HCT116 (cell line): ENCODE measurements around the gene TNXB. TPM values are rescaled to one million over a fixed set of nuclear protein-coding genes. Genes with fewer than 3 reads are reported as not detected.

Experiments used
- ATAC-seq: fragments of 200-7000 bp; cut with Tn5 transposase; 2 replicates; pipeline ENCODE4 v1.9.1; 2020; ENCODE audit warnings: mild to moderate bottlenecking, moderate library complexity
- BruUV-seq: library from RNA; stranded (reverse); fragments of 400-500 nt; replicated peaks from 2 replicates; lab custom pipeline; 2021; lab: Mats Ljungman, UMichigan
- CTCF ChIA-PET: fragments of 300-600 bp; sonication (Branson Sonifier 250); formaldehyde crosslinking; loops from one replicate; lab custom pipeline; 2021; ENCODE audit warnings: antibody characterized with exemption; lab: Charles Lee
- POLR2A ChIA-PET: fragments of 300-600, 350-600 bp; sonication (Branson Sonifier 250); formaldehyde crosslinking; loops from one replicate; lab custom pipeline; 2021; ENCODE audit warnings: antibody characterized with exemption; lab: Charles Lee
- RAD21 ChIA-PET, 2 experiments: fragments of 300-600 bp; sonication (Branson Sonifier 250); formaldehyde crosslinking; loops; one replicate each; lab custom pipeline; 2023; ENCODE audit warnings: low total read pairs in 2 of 2; ENCODE audit not compliant: uncharacterized antibody in 2 of 2, unreplicated experiment in 2 of 2, low non-redundant PET in 1 of 2; lab: Charles Lee
- DNase-seq: peaks from one replicate; pipeline ENCODE4 v3.0.0-alpha.2; 2010; ENCODE audit warnings: low read depth, low spot score
- H2AFZ ChIP-seq: fragments of 200-600 bp; shearing (Covaris generic), sonication (generic); 2 replicates; pipeline ENCODE4 v1.6.1; 2017; ENCODE audit warnings: low read depth, mixed run types, mixed read lengths, antibody characterized with exemption, low read length; ENCODE audit not compliant: poor library complexity, severe bottlenecking
- H3K27ac ChIP-seq: 2 replicates; pipeline ENCODE4 v1.5.1; 2012; ENCODE audit warnings: low read depth, low read length
- H3K27me3 ChIP-seq: fragments of 200-600 bp; sonication (generic); 2 replicates; pipeline ENCODE4 v1.6.1; 2016; ENCODE audit warnings: mixed run types, low read length, mixed read lengths; ENCODE audit not compliant: insufficient read depth
- H3K36me3 ChIP-seq, 2 experiments: fragments of 200-500 bp in 1 of 2; fragments of 200-600 bp in 1 of 2; sonication (Bioruptor generic) in 1 of 2; sonication (generic) in 1 of 2; 2 replicates each; pipeline versions ENCODE4 v1.5.1 to v1.6.1; 2014 to 2016; ENCODE audit warnings: low read length in 2 of 2, inconsistent platforms in 1 of 2, mixed read lengths in 1 of 2, mixed run types in 1 of 2; ENCODE audit not compliant: insufficient read depth in 2 of 2, control insufficient read depth in 1 of 2
- H3K4me1 ChIP-seq, 2 experiments: fragments of 200-600 bp in 1 of 2; sonication (generic) in 1 of 2; 2 replicates each; pipeline versions ENCODE4 v1.5.1 to v1.6.1; 2012 to 2017; ENCODE audit warnings: low read length in 2 of 2, inconsistent platforms in 1 of 2, mild to moderate bottlenecking in 1 of 2, mixed read lengths in 1 of 2, mixed run types in 1 of 2, moderate library complexity in 1 of 2; ENCODE audit not compliant: insufficient read depth in 2 of 2, control insufficient read depth in 1 of 2
- H3K4me2 ChIP-seq: fragments of 200-600 bp; sonication (generic); 2 replicates; pipeline ENCODE4 v1.6.1; 2017; ENCODE audit warnings: mixed run types, low read length, mixed read lengths
- H3K4me3 ChIP-seq, 2 experiments: fragments of 200-600 bp in 1 of 2; sonication (generic) in 1 of 2; replicated peaks in 1 of 2; 2 replicates each; pipeline ENCODE4 v1.5.1; 2011 to 2016; ENCODE audit warnings: low read length in 2 of 2, control low read depth in 1 of 2, low read depth in 1 of 2, mild to moderate bottlenecking in 1 of 2, mixed read lengths in 1 of 2, mixed run types in 1 of 2
- H3K79me2 ChIP-seq: fragments of 200-600 bp; sonication (generic); 2 replicates; pipeline ENCODE4 v1.6.1; 2017; ENCODE audit warnings: mild to moderate bottlenecking, mixed run types, low read length, moderate library complexity, mixed read lengths; ENCODE audit not compliant: insufficient read depth
- H3K9ac ChIP-seq: fragments of 200-600 bp; sonication (generic); 2 replicates; pipeline ENCODE4 v1.6.1; 2016; ENCODE audit warnings: low read length, mixed read lengths
- H3K9me2 ChIP-seq: fragments of 200-600 bp; sonication (generic), shearing (Covaris generic); 2 replicates; pipeline ENCODE4 v1.6.1; 2017; ENCODE audit warnings: mixed run types, mild to moderate bottlenecking, moderate library complexity; ENCODE audit not compliant: insufficient read depth
- H3K9me3 ChIP-seq, 2 experiments: fragments of 200-500 bp in 1 of 2; fragments of 200-600 bp in 1 of 2; sonication (Bioruptor generic) in 1 of 2; sonication (generic) in 1 of 2; 2 replicates each; pipeline ENCODE4 v1.6.1; 2014 to 2017; ENCODE audit warnings: low read length in 2 of 2, mixed read lengths in 2 of 2, inconsistent platforms in 1 of 2, low read depth in 1 of 2, mild to moderate bottlenecking in 1 of 2, mixed run types in 1 of 2, moderate library complexity in 1 of 2; ENCODE audit not compliant: control insufficient read depth in 1 of 2, insufficient read depth in 1 of 2
- H4K20me1 ChIP-seq: fragments of 200-600 bp; sonication (generic), shearing (Covaris generic); 2 replicates; pipeline ENCODE4 v1.6.1; 2017; ENCODE audit warnings: mixed run types, mild to moderate bottlenecking, moderate library complexity; ENCODE audit not compliant: insufficient read depth
- ELF1 ChIP-seq: IDR thresholded peaks from 2 replicates; pipeline ENCODE4 v1.6.1; 2012; ENCODE audit warnings: low read depth, borderline replicate concordance
- EZH2 ChIP-seq: fragments of 200-600 bp; sonication (generic); IDR thresholded peaks from 2 replicates; pipeline ENCODE4 v1.6.1; 2017; ENCODE audit warnings: antibody characterized with exemption, mixed run types
- EZH2phosphoT487 ChIP-seq: fragments of 200-600 bp; IDR thresholded peaks from 2 replicates; pipeline ENCODE4 v1.6.1; 2018; ENCODE audit warnings: antibody characterized with exemption, borderline replicate concordance
- JUND ChIP-seq: IDR thresholded peaks from 2 replicates; pipeline ENCODE4 v1.6.1; 2012
- RAD21 ChIP-seq: IDR thresholded peaks from 2 replicates; pipeline ENCODE4 v1.6.1; 2012; ENCODE audit warnings: low read depth, mild to moderate bottlenecking
- SIN3A ChIP-seq: IDR thresholded peaks from 2 replicates; pipeline ENCODE4 v1.6.1; 2012; ENCODE audit warnings: low read depth
- SP1 ChIP-seq: IDR thresholded peaks from 2 replicates; pipeline ENCODE4 v1.6.1; 2012; ENCODE audit warnings: low read depth
- TCF7L2 ChIP-seq: IDR thresholded peaks from 2 replicates; pipeline ENCODE4 v1.7.0; 2011; ENCODE audit warnings: borderline replicate concordance, inconsistent platforms; ENCODE audit not compliant: insufficient read depth, insufficient read length; ENCODE audit errors: extremely low read depth
- ZFX ChIP-seq: fragments of 450-650 bp; IDR thresholded peaks from 2 replicates; pipeline ENCODE4 v1.6.1; 2017
- intact Hi-C: fragments of 100-400 bp; cut with micrococcal nuclease; formaldehyde crosslinking; loops from 2 replicates; pipeline ENCODE4 v1.10.0; 2022
- total RNA-seq: library from RNA; stranded (reverse); gene quantifications from one replicate; pipeline ENCODE4 v1.2.1, GENCODE V29; 2021; ENCODE audit not compliant: unreplicated experiment
- TF ChIP-seq, protein P1 (sequence below): IDR thresholded peaks from 2 replicates; pipeline ENCODE4 v1.6.1; 2012; ENCODE audit warnings: low read depth
- TF ChIP-seq, protein P2 (sequence below): IDR thresholded peaks from 2 replicates; pipeline ENCODE4 v1.6.1; 2012

Gene TNXB
- total RNA-seq, 1 experiment from 2014 or later: 8.5 TPM

DNA sequence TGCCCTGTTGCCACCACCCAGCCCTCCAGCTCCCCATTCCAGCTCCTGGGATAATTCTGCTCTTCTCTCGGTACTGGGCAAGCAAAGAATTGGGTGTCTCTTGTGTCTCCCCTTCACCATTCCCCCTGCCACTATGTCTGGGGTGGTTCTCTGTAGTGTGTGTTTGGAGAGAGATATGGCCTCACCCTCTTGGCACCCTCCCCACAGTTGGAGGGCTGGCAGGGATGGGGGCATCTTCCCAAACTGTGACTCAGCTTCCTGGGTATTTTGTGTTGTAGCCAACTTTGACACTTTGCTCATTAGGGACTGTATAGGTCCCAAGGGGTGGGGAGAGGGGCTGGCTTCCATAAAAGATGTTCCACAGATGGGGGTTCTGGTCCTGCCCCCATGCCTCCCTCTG is 1.7 kb downstream of the TNXB start (continued):
- TF ChIP-seq, protein P1, sequence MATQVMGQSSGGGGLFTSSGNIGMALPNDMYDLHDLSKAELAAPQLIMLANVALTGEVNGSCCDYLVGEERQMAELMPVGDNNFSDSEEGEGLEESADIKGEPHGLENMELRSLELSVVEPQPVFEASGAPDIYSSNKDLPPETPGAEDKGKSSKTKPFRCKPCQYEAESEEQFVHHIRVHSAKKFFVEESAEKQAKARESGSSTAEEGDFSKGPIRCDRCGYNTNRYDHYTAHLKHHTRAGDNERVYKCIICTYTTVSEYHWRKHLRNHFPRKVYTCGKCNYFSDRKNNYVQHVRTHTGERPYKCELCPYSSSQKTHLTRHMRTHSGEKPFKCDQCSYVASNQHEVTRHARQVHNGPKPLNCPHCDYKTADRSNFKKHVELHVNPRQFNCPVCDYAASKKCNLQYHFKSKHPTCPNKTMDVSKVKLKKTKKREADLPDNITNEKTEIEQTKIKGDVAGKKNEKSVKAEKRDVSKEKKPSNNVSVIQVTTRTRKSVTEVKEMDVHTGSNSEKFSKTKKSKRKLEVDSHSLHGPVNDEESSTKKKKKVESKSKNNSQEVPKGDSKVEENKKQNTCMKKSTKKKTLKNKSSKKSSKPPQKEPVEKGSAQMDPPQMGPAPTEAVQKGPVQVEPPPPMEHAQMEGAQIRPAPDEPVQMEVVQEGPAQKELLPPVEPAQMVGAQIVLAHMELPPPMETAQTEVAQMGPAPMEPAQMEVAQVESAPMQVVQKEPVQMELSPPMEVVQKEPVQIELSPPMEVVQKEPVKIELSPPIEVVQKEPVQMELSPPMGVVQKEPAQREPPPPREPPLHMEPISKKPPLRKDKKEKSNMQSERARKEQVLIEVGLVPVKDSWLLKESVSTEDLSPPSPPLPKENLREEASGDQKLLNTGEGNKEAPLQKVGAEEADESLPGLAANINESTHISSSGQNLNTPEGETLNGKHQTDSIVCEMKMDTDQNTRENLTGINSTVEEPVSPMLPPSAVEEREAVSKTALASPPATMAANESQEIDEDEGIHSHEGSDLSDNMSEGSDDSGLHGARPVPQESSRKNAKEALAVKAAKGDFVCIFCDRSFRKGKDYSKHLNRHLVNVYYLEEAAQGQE: no peak
- TF ChIP-seq SIN3A (no peak), EZH2phosphoT487 (no peak), TCF7L2 (no peak), RAD21 (no peak), ELF1 (no peak), JUND (no peak), SP1 (no peak)
- TF ChIP-seq, protein P2, sequence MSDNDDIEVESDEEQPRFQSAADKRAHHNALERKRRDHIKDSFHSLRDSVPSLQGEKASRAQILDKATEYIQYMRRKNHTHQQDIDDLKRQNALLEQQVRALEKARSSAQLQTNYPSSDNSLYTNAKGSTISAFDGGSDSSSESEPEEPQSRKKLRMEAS: no peak
- TF ChIP-seq, all 23 proteins: peak for 0

DNA sequence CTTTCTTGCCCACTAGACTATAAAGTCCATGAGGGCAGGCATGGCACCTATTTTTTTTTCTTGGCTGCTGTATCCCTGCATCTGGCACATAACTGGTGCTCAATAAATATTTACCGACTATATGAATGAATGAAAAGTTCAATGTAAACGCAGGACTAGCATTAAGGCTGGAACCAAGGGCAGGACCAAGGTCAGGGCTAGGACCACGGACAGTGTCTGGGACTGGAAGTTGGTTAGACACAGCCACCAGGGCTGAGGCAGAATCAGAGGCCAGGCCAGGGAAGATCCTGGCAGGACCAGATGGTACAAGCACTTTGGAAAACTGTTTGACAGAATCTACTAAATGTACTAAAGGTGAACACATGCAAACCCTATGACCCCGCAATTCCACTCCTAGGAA is 3.7 kb downstream of the TNXB start:
- Histone ChIP-seq H2AFZ (no peak overlapping the region), H3K79me2 (no peaks in the 10 kb centered on the region), H3K4me3 (no peak overlapping the region), H4K20me1 (no peaks in the 10 kb centered on the region), H3K4me1 (peaks cover 8 to 23% of the 10 kb centered on the region in 2 experiments; a peak in 3 of 4 replicates), H3K27ac (no peak overlapping the region), H3K9ac (no peak overlapping the region), H3K9me2 (no peaks in the 10 kb centered on the region), H3K4me2 (no peak overlapping the region), H3K9me3 (no peaks in the 10 kb centered on the region), H3K36me3 (no peaks in the 10 kb centered on the region), H3K27me3 (no peaks in the 10 kb centered on the region)
- intact Hi-C loops: no loop called here
- RAD21 ChIA-PET: no interaction called here
- CTCF ChIA-PET: no interaction called here
- ATAC-seq: peak; percentile 43; the same call in 1 of the 2 replicates
- POLR2A ChIA-PET: no interaction called here
- no peak for TF ChIP-seq ZFX
- TF ChIP-seq, protein P1: peak; percentile 84
- no peak for TF ChIP-seq EZH2
- DNase-seq: no peak
- no TSS peak for BruUV-seq
